ENCODE results near the gene TPM3.
"Not testable (repeated sequence)": the region's sequence is repeated elsewhere in the genome, so short reads cannot be mapped to it uniquely, and the experiment has no call there.

Gene TPM3

GRCh38 chr1:154129391-154129970 lies 62.4 kb downstream of the TPM3 start:
- H3K9me3 ChIP-seq (ENCODE audit: control insufficient read depth, low read length), result no peaks in the 10 kb centered on the region
- no peaks in the 10 kb centered on the region for H3K4me1 ChIP-seq
- no peaks in the 10 kb centered on the region for H3K36me3 ChIP-seq (ENCODE audit: control insufficient read depth, insufficient read depth, low read length)
- H3K9ac ChIP-seq, result no peak overlapping the region
- no peaks in the 10 kb centered on the region for H3K27me3 ChIP-seq (ENCODE audit: control insufficient read depth, insufficient read depth, low read length)
- no peaks in the 10 kb centered on the region for H3K79me2 ChIP-seq
- no peak overlapping the region for H2AFZ ChIP-seq
- no peak overlapping the region for H3K4me2 ChIP-seq (ENCODE audit: low read length)
- no peak overlapping the region for H3K27ac ChIP-seq
- H3K4me3 ChIP-seq (ENCODE audit: low read depth, low read length), result no peak overlapping the region
- no peak for TF ChIP-seq CTCF (IDR thresholded peaks at IDR 0.05)

- not testable (repeated sequence) for H3K4me3 ChIP-seq (ENCODE audit: low read depth, low read length); H3K79me2 ChIP-seq; H3K36me3 ChIP-seq (ENCODE audit: control insufficient read depth, insufficient read depth, low read length); H3K27ac ChIP-seq; H3K9me3 ChIP-seq (ENCODE audit: control insufficient read depth, low read length); H3K27me3 ChIP-seq (ENCODE audit: control insufficient read depth, insufficient read depth, low read length); H3K4me1 ChIP-seq; H3K9ac ChIP-seq; H2AFZ ChIP-seq; H3K4me2 ChIP-seq (ENCODE audit: low read length)
These were observed 68.7 kb downstream of the TPM3 start for GRCh38 chr1:154123205-154123604.

GRCh38 chr1:154117642-154118041 lies 74.3 kb downstream of the TPM3 start:
- no peak for TF ChIP-seq CTCF (IDR thresholded peaks at IDR 0.05)
- no peak overlapping the region for H3K9ac ChIP-seq
- no peak overlapping the region for H2AFZ ChIP-seq
- no peak overlapping the region for H3K4me3 ChIP-seq (ENCODE audit: low read depth, low read length)
- no peaks in the 10 kb centered on the region for H3K27me3 ChIP-seq (ENCODE audit: control insufficient read depth, insufficient read depth, low read length)
- H3K4me1 ChIP-seq, result no peaks in the 10 kb centered on the region
- no peaks in the 10 kb centered on the region for H3K79me2 ChIP-seq
- H3K9me3 ChIP-seq (ENCODE audit: control insufficient read depth, low read length), result no peaks in the 10 kb centered on the region
- no peak overlapping the region for H3K4me2 ChIP-seq (ENCODE audit: low read length)
- no peaks in the 10 kb centered on the region for H3K36me3 ChIP-seq (ENCODE audit: control insufficient read depth, insufficient read depth, low read length)
- H3K27ac ChIP-seq, result no peak overlapping the region

- Histone ChIP-seq H3K4me1 (no peaks in the 10 kb centered on the region), H3K27ac (no peak overlapping the region), H3K9ac (no peak overlapping the region), H3K79me2 (no peaks in the 10 kb centered on the region), H2AFZ (no peak overlapping the region), H3K4me3 (ENCODE audit: low read depth, low read length) (no peak overlapping the region), H3K4me2 (ENCODE audit: low read length) (no peak overlapping the region), H3K36me3 (ENCODE audit: control insufficient read depth, insufficient read depth, low read length) (no peaks in the 10 kb centered on the region), H3K9me3 (ENCODE audit: control insufficient read depth, low read length) (no peaks in the 10 kb centered on the region), H3K27me3 (ENCODE audit: control insufficient read depth, insufficient read depth, low read length) (no peaks in the 10 kb centered on the region)
- TF ChIP-seq CTCF (IDR thresholded peaks at IDR 0.05), result no peak
These were observed 76.7 kb downstream of the TPM3 start for GRCh38 chr1:154115180-154115579.
